ENCODE data around the gene CHTOP.

- TF ChIP-seq, protein P1, sequence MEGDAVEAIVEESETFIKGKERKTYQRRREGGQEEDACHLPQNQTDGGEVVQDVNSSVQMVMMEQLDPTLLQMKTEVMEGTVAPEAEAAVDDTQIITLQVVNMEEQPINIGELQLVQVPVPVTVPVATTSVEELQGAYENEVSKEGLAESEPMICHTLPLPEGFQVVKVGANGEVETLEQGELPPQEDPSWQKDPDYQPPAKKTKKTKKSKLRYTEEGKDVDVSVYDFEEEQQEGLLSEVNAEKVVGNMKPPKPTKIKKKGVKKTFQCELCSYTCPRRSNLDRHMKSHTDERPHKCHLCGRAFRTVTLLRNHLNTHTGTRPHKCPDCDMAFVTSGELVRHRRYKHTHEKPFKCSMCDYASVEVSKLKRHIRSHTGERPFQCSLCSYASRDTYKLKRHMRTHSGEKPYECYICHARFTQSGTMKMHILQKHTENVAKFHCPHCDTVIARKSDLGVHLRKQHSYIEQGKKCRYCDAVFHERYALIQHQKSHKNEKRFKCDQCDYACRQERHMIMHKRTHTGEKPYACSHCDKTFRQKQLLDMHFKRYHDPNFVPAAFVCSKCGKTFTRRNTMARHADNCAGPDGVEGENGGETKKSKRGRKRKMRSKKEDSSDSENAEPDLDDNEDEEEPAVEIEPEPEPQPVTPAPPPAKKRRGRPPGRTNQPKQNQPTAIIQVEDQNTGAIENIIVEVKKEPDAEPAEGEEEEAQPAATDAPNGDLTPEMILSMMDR (IDR thresholded peaks at IDR 0.05) = no peak
- no peak for TF ChIP-seq POLR2A (IDR thresholded peaks at IDR 0.05)
These were observed 31.1 kb upstream of the CHTOP start for GRCh38 chr1:153602749-153603148.

Measured in upper lobe of left lung (tissue), 4 donors.